ENCODE measurements around the gene KCNE2. TPM values are rescaled to one million over a fixed set of nuclear protein-coding genes. Genes with fewer than 3 reads are reported as not detected.
A peak's percentile ranks its signal among the peaks of the same experiment; 100 is the strongest.

The KCNE2 gene
- total RNA-seq, 4 donors from 2014 or later, result 0.44 to 1.5 (median 0.59) TPM; not detected in 1

GRCh38 chr21:34337741-34338140 lies 26.1 kb upstream of the KCNE2 start:
- Histone ChIP-seq H3K9me3 (no peaks in the 10 kb centered on the region), H3K4me3 (no peak overlapping the region), H3K4me1 (peaks cover 0 to 52% (median 4%) of the 10 kb centered on the region in 4 donors), H3K27ac (peak overlapping the region in 1 of 4 donors; percentile 22), H3K27me3 (no peaks in the 10 kb centered on the region), H3K36me3 (no peaks in the 10 kb centered on the region)
- WGBS, 2 donors, result 64 to 70% methylated on average over 6 of the region's 6 CpGs
- DNase-seq (ENCODE audit: low spot score in 2 of 2), result no peak
- TF ChIP-seq POLR2A (IDR thresholded peaks at IDR 0.05), result no peak
- no peak for TF ChIP-seq CTCF (IDR thresholded peaks at IDR 0.05)
- TF ChIP-seq EP300 (IDR thresholded peaks at IDR 0.05), result no peak

GRCh38 chr21:34338226-34338625 lies 25.6 kb upstream of the KCNE2 start:
- 97 to 98% methylated on average over 8 of the region's 8 CpGs for WGBS, 2 donors
- Histone ChIP-seq H3K27me3 (no peaks in the 10 kb centered on the region), H3K4me3 (no peak overlapping the region), H3K9me3 (no peaks in the 10 kb centered on the region), H3K36me3 (no peaks in the 10 kb centered on the region), H3K27ac (peak overlapping the region in 1 of 4 donors; percentile 14), H3K4me1 (peaks cover 0 to 52% (median 4%) of the 10 kb centered on the region in 4 donors)
- TF ChIP-seq POLR2A (IDR thresholded peaks at IDR 0.05) (no peak), CTCF (IDR thresholded peaks at IDR 0.05) (no peak), EP300 (IDR thresholded peaks at IDR 0.05) (no peak)
- DNase-seq (ENCODE audit: low spot score in 2 of 2), result no peak

DNA sequence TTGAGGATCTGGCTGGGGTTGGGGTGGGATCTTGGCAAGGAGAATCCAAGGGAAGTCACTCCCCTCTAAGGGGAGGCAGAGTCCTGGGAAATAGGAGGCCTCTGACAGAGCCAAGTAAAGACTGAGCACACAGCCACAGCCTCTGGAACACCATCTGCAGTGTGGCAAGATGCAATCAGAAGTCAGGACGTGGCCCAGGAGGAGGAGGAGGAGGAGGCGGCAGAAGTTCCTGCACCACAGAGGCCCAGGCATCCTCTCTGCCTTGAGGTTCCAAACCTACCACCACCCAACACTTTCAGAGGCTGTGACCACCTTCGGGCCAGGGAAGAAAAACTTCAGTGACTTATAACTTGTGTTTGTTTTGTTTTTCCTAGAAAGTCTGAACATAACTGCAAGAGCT lies 23.7 kb upstream of the KCNE2 start:
- peaks cover 0 to 55% (median 11%) of the 10 kb centered on the region in 4 donors for H3K4me1 ChIP-seq
- H3K27ac ChIP-seq, result no peak overlapping the region
- H3K9me3 ChIP-seq, result no peaks in the 10 kb centered on the region
- 88 to 92% methylated on average over 3 of the region's 3 CpGs for WGBS, 2 donors
- no peak for DNase-seq (ENCODE audit: low spot score in 2 of 2)
- H3K4me3 ChIP-seq, result no peak overlapping the region
- H3K36me3 ChIP-seq, result no peaks in the 10 kb centered on the region
- TF ChIP-seq POLR2A (IDR thresholded peaks at IDR 0.05), result no peak
- H3K27me3 ChIP-seq, result no peaks in the 10 kb centered on the region

DNA sequence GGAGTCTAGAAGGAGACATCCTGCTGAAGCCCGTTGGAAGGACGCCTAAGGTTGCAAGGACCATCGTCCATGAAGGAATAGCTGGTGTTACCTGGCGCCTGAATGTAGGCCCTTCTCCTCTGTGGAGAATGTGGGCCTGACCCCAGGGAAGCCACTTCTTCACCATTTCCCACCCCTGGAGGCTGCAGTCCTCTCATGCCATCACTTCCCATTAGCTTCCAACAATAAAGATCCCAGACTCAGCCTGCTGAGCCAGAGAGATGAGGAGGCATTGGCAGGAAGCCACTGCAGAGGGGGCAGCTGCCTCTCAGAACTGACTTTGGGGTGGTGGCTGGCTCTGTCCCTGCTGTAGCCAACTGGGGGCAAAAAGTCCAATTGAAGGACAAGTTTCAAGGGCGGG lies 21.3 kb upstream of the KCNE2 start:
- Histone ChIP-seq H3K9me3 (no peaks in the 10 kb centered on the region), H3K4me3 (no peak overlapping the region), H3K36me3 (no peaks in the 10 kb centered on the region), H3K27ac (peak overlapping the region in 2 of 4 donors; percentile 76 to 85), H3K27me3 (no peaks in the 10 kb centered on the region), H3K4me1 (peaks cover 0 to 54% (median 12%) of the 10 kb centered on the region in 4 donors)
- 94 to 96% methylated on average over 5 of the region's 5 CpGs for WGBS, 2 donors
- no peak for DNase-seq (ENCODE audit: low spot score in 2 of 2)
- TF ChIP-seq CTCF (IDR thresholded peaks at IDR 0.05) (no peak), POLR2A (IDR thresholded peaks at IDR 0.05) (no peak), EP300 (IDR thresholded peaks at IDR 0.05) (no peak)

- H3K27ac ChIP-seq, result peak overlapping the region; percentile 57 to 85 (median 72)
- TF ChIP-seq POLR2A (IDR thresholded peaks at IDR 0.05) (no peak), CTCF (IDR thresholded peaks at IDR 0.05) (no peak), EP300 (IDR thresholded peaks at IDR 0.05) (no peak)
- peaks cover 0 to 61% (median 15%) of the 10 kb centered on the region in 4 donors for H3K4me1 ChIP-seq
- H3K27me3 ChIP-seq, result no peaks in the 10 kb centered on the region
- H3K36me3 ChIP-seq, result no peaks in the 10 kb centered on the region
- H3K4me3 ChIP-seq, result no peak overlapping the region
- no peak for DNase-seq (ENCODE audit: low spot score in 2 of 2)
- no peaks in the 10 kb centered on the region for H3K9me3 ChIP-seq
- WGBS, 2 donors, result 68 to 73% methylated on average over 7 of the region's 7 CpGs
These were observed 20.5 kb upstream of the KCNE2 start for GRCh38 chr21:34343347-34343746.

Data from tibial nerve (tissue), 4 donors.